Suprapubic skin (tissue), 4 donors: Measurements from ENCODE around the gene VEGFC.

Experiments
- POLR2A ChIP-seq, 2 donors: fragments of 450-650 bp; IDR thresholded peaks; one replicate each; pipeline ENCODE4 v1.6.1; 2017; ENCODE audit warnings: antibody characterized with exemption in 2 of 2, mild to moderate bottlenecking in 2 of 2, moderate library complexity in 2 of 2
- POLR2AphosphoS5 ChIP-seq, 3 donors: sonication (generic); formaldehyde crosslinking; IDR thresholded peaks; one replicate each; pipeline ENCODE4 v1.6.1; 2017; ENCODE audit warnings: antibody characterized with exemption in 3 of 3
- TF ChIP-seq, protein P1 (sequence below), 2 donors: fragments of 200-600 bp in 1 of 2; fragments of 450-650 bp in 1 of 2; sonication (generic) in 1 of 2; IDR thresholded peaks; one replicate each; pipeline ENCODE4 v1.5.1; 2016 to 2019; ENCODE audit warnings: antibody characterized with exemption in 2 of 2, mild to moderate bottlenecking in 1 of 2, moderate library complexity in 1 of 2

DNA sequence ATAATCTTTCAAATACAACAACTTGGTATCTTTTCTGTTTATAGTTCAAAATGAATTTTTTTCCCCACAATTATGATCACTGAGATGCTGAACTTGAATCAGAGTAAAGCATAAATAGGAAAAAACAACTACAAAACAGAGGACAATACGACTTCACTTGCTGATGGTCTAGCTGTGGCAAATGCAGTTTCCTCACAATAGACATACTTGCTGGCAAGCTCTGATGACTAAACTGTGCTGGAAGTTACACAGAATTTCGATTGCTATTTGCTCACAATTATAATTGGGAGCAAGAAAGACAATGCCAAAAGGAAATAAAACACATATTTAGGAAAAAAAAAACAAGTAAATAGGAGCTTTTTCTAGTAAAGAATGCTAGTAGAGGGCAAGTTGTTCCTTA, 14.7 kb downstream of the VEGFC start:
- TF ChIP-seq, protein P1, sequence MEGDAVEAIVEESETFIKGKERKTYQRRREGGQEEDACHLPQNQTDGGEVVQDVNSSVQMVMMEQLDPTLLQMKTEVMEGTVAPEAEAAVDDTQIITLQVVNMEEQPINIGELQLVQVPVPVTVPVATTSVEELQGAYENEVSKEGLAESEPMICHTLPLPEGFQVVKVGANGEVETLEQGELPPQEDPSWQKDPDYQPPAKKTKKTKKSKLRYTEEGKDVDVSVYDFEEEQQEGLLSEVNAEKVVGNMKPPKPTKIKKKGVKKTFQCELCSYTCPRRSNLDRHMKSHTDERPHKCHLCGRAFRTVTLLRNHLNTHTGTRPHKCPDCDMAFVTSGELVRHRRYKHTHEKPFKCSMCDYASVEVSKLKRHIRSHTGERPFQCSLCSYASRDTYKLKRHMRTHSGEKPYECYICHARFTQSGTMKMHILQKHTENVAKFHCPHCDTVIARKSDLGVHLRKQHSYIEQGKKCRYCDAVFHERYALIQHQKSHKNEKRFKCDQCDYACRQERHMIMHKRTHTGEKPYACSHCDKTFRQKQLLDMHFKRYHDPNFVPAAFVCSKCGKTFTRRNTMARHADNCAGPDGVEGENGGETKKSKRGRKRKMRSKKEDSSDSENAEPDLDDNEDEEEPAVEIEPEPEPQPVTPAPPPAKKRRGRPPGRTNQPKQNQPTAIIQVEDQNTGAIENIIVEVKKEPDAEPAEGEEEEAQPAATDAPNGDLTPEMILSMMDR (IDR thresholded peaks at IDR 0.05): no peak
- no peak for TF ChIP-seq POLR2A (IDR thresholded peaks at IDR 0.05)
- no peak for TF ChIP-seq POLR2AphosphoS5 (IDR thresholded peaks at IDR 0.05)
